ENCODE measurements around the gene PTPRN2. TPM values are rescaled to one million over a fixed set of nuclear protein-coding genes. Genes with fewer than 3 reads are reported as not detected.

Gene PTPRN2
- polyA plus RNA-seq, 1 experiment = 0.31 TPM

DNA sequence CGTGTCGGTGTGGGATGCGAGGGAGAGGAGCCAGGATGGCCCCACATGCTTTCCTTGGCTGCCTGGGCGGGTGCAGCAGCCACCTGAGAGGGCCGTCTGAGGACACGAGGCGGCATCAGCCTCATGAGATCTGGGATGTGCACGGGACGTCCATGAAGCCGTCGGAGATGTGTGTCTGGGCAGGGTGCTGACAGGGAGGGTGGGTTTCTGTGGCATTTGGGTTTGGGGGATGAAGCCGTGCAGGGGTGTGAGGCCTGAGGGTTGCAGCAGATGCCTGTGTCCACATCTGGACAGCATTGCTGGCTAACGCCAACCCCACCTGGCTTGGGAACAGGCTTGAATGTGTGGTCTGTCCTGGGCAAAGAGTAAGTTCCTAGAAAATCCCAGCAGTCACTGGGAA is 1071.3 kb downstream of the PTPRN2 start:
- Histone ChIP-seq H3K4me3 (ENCODE audit: low read depth, low read length) (no peak overlapping the region), H3K27me3 (ENCODE audit: control insufficient read depth, insufficient read depth, low read length) (no peaks in the 10 kb centered on the region), H3K36me3 (ENCODE audit: control insufficient read depth, insufficient read depth, low read length) (no peaks in the 10 kb centered on the region)
- no peak for DNase-seq (ENCODE audit: low read depth)
- TF ChIP-seq, protein P1, sequence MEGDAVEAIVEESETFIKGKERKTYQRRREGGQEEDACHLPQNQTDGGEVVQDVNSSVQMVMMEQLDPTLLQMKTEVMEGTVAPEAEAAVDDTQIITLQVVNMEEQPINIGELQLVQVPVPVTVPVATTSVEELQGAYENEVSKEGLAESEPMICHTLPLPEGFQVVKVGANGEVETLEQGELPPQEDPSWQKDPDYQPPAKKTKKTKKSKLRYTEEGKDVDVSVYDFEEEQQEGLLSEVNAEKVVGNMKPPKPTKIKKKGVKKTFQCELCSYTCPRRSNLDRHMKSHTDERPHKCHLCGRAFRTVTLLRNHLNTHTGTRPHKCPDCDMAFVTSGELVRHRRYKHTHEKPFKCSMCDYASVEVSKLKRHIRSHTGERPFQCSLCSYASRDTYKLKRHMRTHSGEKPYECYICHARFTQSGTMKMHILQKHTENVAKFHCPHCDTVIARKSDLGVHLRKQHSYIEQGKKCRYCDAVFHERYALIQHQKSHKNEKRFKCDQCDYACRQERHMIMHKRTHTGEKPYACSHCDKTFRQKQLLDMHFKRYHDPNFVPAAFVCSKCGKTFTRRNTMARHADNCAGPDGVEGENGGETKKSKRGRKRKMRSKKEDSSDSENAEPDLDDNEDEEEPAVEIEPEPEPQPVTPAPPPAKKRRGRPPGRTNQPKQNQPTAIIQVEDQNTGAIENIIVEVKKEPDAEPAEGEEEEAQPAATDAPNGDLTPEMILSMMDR (IDR thresholded peaks at IDR 0.05; ENCODE audit: insufficient read depth, low read depth, low read length) = no peak
- CTCF ChIA-PET = no interaction called here
- POLR2A ChIA-PET = no interaction called here

DNA sequence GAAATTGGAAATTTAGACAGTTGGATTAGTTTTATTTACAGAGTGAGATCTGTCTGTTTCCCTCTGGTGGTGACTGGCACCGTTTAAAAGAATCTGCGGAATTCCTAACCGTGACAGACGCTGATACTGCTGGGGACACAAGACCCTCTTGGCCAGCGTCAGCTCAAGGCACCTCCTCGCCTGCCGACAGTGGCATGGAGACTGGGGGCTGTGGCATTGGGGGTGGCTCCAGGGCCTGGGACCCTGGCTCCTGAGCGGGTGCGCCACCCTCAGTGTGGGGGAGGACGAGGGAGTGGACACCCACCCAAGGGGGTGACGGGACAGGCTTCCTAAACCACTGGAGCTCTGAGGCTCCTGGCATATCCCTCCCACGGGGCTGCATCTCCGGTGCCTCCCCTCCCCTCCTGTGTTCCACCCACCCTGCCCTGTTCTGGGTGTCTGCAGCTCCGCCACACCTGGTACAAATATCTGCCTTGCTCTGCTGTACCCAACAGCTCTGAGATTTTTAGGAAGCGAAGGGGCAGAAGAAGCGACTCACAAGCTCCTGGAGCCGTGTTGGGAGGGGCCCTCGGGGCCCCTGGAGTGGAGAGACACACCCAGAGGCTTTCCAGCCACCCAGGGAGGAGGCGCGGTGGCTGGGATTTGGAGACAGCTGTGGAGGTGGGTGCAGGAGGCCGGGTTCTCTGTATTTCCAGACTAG is 1072.1 kb downstream of the PTPRN2 start:
- H3K27me3 ChIP-seq (ENCODE audit: control insufficient read depth, insufficient read depth, low read length) = no peaks in the 10 kb centered on the region
- TF ChIP-seq, protein P1 (IDR thresholded peaks at IDR 0.05; ENCODE audit: insufficient read depth, low read depth, low read length) = no peak
- no peaks in the 10 kb centered on the region for H3K36me3 ChIP-seq (ENCODE audit: control insufficient read depth, insufficient read depth, low read length)
- POLR2A ChIA-PET = no interaction called here
- no peak for DNase-seq (ENCODE audit: low read depth)
- CTCF ChIA-PET = no interaction called here
- H3K4me3 ChIP-seq (ENCODE audit: low read depth, low read length) = no peak overlapping the region

DNA sequence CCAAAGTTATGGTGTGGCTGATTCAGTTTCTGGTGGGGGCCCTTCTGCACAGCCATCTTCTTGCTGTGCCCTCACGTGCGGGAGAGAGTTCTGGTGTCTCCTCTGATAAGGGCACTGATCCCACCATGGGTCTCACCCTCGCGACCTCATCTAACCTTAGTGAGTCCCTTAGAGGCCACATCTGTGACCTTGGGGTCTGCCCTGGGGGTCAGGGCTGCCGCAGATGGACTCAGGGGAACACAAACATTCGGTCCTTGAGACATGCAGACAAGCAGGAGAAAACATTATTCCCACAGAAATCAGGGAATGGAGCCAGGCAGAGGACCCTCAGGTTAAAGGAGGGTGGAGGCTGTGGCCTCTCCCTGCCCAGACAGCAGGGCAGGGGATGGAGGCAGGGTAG is 1072.9 kb downstream of the PTPRN2 start:
- TF ChIP-seq, protein P1 (IDR thresholded peaks at IDR 0.05; ENCODE audit: insufficient read depth, low read depth, low read length) = no peak
- POLR2A ChIA-PET = no interaction called here
- Histone ChIP-seq H3K27me3 (ENCODE audit: control insufficient read depth, insufficient read depth, low read length) (no peaks in the 10 kb centered on the region), H3K4me3 (ENCODE audit: low read depth, low read length) (no peak overlapping the region), H3K36me3 (ENCODE audit: control insufficient read depth, insufficient read depth, low read length) (no peaks in the 10 kb centered on the region)
- CTCF ChIA-PET = no interaction called here
- no peak for DNase-seq (ENCODE audit: low read depth)

DNA sequence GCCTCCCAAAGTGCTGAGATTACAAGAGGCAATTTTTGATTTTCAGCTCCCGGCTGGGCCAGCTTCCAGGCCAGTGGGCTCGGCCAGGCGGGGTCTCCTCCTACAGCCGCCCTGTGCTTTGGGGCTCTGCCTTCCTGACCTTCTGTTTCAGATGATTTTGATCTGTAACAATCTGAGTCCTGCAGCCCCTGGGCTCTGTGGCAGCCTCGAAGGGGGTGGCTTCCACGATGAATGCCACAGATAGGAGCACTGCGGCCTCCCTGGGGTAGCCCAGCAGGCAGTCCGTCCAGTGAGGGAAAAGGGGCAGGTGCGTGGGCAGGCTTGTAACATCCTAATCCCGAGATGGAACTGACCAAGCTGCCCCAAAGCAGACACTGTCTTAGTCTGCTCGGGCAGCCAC is 1073.3 kb downstream of the PTPRN2 start:
- Histone ChIP-seq H3K27me3 (ENCODE audit: control insufficient read depth, insufficient read depth, low read length) (no peaks in the 10 kb centered on the region), H3K36me3 (ENCODE audit: control insufficient read depth, insufficient read depth, low read length) (no peaks in the 10 kb centered on the region), H3K4me3 (ENCODE audit: low read depth, low read length) (no peak overlapping the region)
- CTCF ChIA-PET = no interaction called here
- POLR2A ChIA-PET = no interaction called here
- DNase-seq (ENCODE audit: low read depth) = no peak
- TF ChIP-seq, protein P1 (IDR thresholded peaks at IDR 0.05; ENCODE audit: insufficient read depth, low read depth, low read length) = no peak

DNA sequence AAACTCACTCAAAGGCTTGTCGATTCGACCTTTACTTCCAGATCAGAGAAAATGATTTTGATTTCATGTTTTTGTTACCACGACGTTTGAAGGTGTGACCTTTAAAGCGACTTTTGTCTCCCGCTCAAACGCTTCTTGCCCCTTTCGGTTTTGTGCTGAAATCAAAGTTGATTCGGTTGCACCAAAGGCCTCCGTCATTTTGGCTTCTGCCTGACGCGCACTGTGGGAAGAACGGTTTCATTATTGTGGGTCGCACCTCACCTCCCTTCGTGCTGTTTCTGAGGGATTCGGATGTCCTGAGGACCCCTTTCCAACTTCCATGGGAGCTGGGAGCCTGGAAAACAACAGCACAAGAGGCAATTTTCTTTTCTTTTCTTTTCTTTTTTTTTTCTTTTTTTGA is 1073.9 kb downstream of the PTPRN2 start:
- ChIA-PET CTCF (no interaction called here), POLR2A (no interaction called here)
- Histone ChIP-seq H3K4me3 (ENCODE audit: low read depth, low read length) (no peak overlapping the region), H3K36me3 (ENCODE audit: control insufficient read depth, insufficient read depth, low read length) (no peaks in the 10 kb centered on the region), H3K27me3 (ENCODE audit: control insufficient read depth, insufficient read depth, low read length) (no peaks in the 10 kb centered on the region)
- no peak for DNase-seq (ENCODE audit: low read depth)
- TF ChIP-seq, protein P1 (IDR thresholded peaks at IDR 0.05; ENCODE audit: insufficient read depth, low read depth, low read length) = no peak

Measured in BJ (cell line).